Nephron progenitor cell (in vitro differentiated cells): ENCODE data around the gene AKAP7.
"Not testable (repeated sequence)": the region's sequence is repeated elsewhere in the genome, so short reads cannot be mapped to it uniquely, and the experiment has no call there.

Source experiments
- DNase-seq: peaks from one replicate; pipeline ENCODE4 v3.0.0; 2021
- H3K27ac Mint-ChIP-seq: 2 replicates; pipeline ENCODE4 v1.8.0; 2021; ENCODE audit warnings: mild to moderate bottlenecking, moderate library complexity, mixed read lengths
- H3K27me3 Mint-ChIP-seq: 2 replicates; pipeline ENCODE4 v1.8.0; 2021; ENCODE audit warnings: mild to moderate bottlenecking, low read depth, mixed read lengths; ENCODE audit not compliant: poor library complexity
- H3K36me3 Mint-ChIP-seq: 2 replicates; pipeline ENCODE4 v1.8.0; 2021; ENCODE audit warnings: low read depth, mixed read lengths
- H3K4me1 Mint-ChIP-seq: 2 replicates; pipeline ENCODE4 v1.8.0; 2021; ENCODE audit warnings: mixed read lengths
- H3K4me3 Mint-ChIP-seq: 2 replicates; pipeline ENCODE4 v1.8.0; 2021; ENCODE audit warnings: mild to moderate bottlenecking, moderate library complexity, mixed read lengths
- H3K9me3 Mint-ChIP-seq: 2 replicates; pipeline ENCODE4 v1.8.0; 2021; ENCODE audit warnings: mild to moderate bottlenecking, moderate library complexity, mixed read lengths
- CTCF ChIP-seq: fragments of 200-600 bp; sonication (generic); IDR thresholded peaks from 2 replicates; pipeline ENCODE4 v1.5.0; 2021; ENCODE audit warnings: antibody characterized with exemption

Gene AKAP7

DNA sequence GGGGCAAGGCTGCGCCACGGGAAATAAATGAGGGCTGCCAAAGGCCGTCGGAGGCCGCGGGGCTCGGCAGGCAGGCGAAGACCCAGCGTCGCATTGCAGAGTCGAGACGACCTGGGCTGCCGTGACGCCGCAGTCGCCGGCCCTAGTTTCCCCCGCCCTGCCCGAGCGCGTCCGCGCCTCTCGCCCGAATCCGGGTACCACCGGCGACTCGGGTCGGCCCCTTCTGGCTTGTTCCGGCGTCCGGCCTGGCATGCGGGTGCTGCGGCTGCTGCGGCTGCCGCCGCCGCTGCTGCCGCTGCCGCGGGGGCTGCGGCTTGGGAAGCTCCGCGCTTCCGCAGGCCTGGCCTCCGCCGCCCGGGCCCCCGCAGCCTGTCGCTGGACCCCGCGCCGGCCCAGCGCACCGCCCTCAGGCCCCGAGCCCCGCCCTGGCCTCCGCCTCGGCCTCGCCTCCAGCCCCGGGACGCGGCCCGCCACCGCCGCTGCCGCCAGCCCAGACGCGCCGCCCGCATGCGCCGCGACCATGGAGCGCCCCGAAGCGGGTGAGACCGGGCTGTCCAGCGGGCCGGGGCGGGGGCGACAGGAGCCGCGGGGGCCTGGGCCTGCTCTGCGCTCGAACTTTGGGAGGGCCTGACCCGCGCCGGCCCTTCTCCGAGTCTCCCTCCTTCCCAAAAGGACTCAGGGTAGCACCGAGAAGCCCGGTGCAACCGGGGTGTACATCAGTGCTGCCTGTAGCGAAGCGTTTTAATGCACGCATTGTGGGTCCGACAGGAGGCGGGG is at the start of gene AKAP7:
Gene AKAP7 (plus strand): TSS at position 224 of the 777 bp plus-strand sequence. CDS start 297 bp downstream, at position 521.
- peak; percentile 82 for DNase-seq

GRCh38 chr6:131090339-131090738 is 44.9 kb upstream of the AKAP7 start:
- peaks cover 11% of the 10 kb centered on the region for H3K36me3 Mint-ChIP-seq
- H3K27ac Mint-ChIP-seq, H3K4me3 Mint-ChIP-seq, H3K4me1 Mint-ChIP-seq, DNase-seq, H3K27me3 Mint-ChIP-seq: not testable (repeated sequence)
- peaks cover 61% of the 10 kb centered on the region for H3K9me3 Mint-ChIP-seq

More for the DNA sequence above, at the start of gene AKAP7:
- peaks cover 31% of the 10 kb centered on the region for H3K4me1 Mint-ChIP-seq
- H3K27ac Mint-ChIP-seq, result peak within 1 kb of the TSS; percentile 56
- peaks cover 7% of the 10 kb centered on the region for H3K9me3 Mint-ChIP-seq
- no peak for TF ChIP-seq CTCF
- peak within 1 kb of the TSS; percentile 87 for H3K4me3 Mint-ChIP-seq
- peaks cover 10% of the 10 kb centered on the region for H3K36me3 Mint-ChIP-seq
- peaks cover 10% of the 10 kb centered on the region for H3K27me3 Mint-ChIP-seq

DNA sequence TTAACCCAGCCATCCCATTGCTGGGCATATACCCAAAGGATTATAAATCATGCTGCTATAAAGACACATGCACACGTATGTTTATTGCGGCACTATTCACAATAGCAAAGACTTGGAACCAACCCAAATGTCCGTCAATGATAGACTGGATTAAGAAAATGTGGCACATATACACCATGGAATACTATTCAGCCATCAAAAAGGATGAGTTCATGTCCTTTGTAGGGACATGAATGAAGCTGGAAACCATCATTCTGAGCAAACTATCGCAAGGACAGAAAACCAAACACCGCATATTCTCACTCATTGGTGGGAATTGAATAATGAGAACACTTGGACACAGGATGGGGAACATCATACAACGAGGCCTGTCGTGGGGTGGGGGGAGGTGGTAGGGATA is 43.3 kb upstream of the AKAP7 start:
- H3K9me3 Mint-ChIP-seq, result peaks cover 57% of the 10 kb centered on the region
- DNase-seq, H3K36me3 Mint-ChIP-seq, H3K4me1 Mint-ChIP-seq, H3K27ac Mint-ChIP-seq, H3K27me3 Mint-ChIP-seq, H3K4me3 Mint-ChIP-seq: not testable (repeated sequence)

DNA sequence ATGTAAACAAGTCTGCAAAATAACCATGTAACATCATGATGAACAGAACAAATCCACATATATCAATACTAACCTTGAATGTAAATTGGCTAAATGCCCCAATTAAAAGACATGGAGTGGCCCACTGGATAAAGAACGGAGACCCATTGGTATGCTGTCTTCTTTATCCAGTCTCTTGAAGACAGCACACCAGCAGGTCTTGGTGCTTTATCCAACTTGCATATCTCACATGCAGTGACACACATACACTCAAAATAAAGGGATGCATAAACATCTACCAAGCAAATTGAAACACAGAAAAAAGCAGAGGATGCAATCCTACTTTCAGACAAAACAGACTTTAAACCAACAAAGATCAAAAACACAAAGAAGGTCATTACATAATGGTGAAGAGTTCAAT is 41.9 kb upstream of the AKAP7 start:
- no peaks in the 10 kb centered on the region for H3K4me1 Mint-ChIP-seq
- no peak for DNase-seq
- no peak for TF ChIP-seq CTCF
- H3K4me3 Mint-ChIP-seq, result no peak overlapping the region
- H3K27ac Mint-ChIP-seq, result no peak overlapping the region
- H3K36me3 Mint-ChIP-seq, result no peaks in the 10 kb centered on the region
- H3K9me3 Mint-ChIP-seq, result peaks cover 48% of the 10 kb centered on the region
- H3K27me3 Mint-ChIP-seq, result peaks cover 3% of the 10 kb centered on the region

GRCh38 chr6:131096786-131097185 is 38.5 kb upstream of the AKAP7 start:
- H3K27ac Mint-ChIP-seq, result no peak overlapping the region
- H3K9me3 Mint-ChIP-seq, result peaks cover 48% of the 10 kb centered on the region
- H3K27me3 Mint-ChIP-seq, result peaks cover 3% of the 10 kb centered on the region
- H3K4me1 Mint-ChIP-seq, result no peaks in the 10 kb centered on the region
- H3K4me3 Mint-ChIP-seq, result no peak overlapping the region
- no peaks in the 10 kb centered on the region for H3K36me3 Mint-ChIP-seq
- DNase-seq, result no peak
- no peak for TF ChIP-seq CTCF

DNA sequence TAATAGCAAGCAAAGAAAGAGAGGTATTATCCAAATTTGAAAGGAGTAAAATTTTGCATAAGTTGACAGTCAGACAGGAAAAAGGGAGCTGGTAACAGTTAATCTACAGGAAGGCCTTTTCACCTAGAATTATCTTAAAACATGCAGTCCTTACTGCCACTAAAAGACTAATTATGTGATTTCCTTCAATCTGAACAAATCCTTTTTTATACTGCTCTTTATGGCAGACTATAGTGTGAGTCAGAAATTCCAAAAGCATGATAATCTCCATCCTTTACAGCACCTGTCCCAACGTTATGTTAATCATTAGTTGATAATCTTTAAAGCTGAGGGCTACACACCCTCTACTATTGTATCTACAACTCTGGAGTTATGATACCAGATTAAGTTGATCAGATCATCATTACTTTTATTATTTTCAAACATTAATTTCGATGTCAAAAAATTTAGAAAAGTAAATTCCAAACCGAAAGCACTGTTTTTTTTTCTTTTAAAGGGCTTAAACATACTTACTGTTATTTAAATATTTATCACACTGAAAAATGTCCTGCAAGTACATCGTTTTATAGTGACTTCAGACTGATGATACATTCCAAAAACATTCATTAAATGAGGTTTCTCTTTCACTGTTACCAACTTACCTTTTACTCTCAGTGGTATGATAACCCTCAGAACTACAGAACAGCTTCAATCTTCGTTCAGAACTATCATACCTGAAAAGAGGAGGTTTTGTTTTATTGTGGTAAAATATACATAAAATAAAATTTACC is 33.2 kb upstream of the AKAP7 start:
- no peaks in the 10 kb centered on the region for H3K36me3 Mint-ChIP-seq
- no peak overlapping the region for H3K4me3 Mint-ChIP-seq
- H3K27me3 Mint-ChIP-seq, result no peaks in the 10 kb centered on the region
- H3K27ac Mint-ChIP-seq, result no peak overlapping the region
- peaks cover 11% of the 10 kb centered on the region for H3K4me1 Mint-ChIP-seq
- TF ChIP-seq CTCF, result no peak
- peaks cover 21% of the 10 kb centered on the region for H3K9me3 Mint-ChIP-seq
- no peak for DNase-seq
